Smooth muscle cell of the coronary artery (primary cell): ENCODE results near the gene OXSM. TPM values are rescaled to one million over a fixed set of nuclear protein-coding genes. Genes with fewer than 3 reads are reported as not detected.

ENCODE experiments used
- total RNA-seq: library from RNA; depleted of rRNA; stranded (reverse); fragments of >200 nt; gene quantifications from 2 replicates; pipeline ENCODE4 v1.2.3, GENCODE V29; 2014; ENCODE audit warnings: low replicate concordance

OXSM gene
- 8.2 and 9.8 TPM in 2 replicates for total RNA-seq

DNA sequence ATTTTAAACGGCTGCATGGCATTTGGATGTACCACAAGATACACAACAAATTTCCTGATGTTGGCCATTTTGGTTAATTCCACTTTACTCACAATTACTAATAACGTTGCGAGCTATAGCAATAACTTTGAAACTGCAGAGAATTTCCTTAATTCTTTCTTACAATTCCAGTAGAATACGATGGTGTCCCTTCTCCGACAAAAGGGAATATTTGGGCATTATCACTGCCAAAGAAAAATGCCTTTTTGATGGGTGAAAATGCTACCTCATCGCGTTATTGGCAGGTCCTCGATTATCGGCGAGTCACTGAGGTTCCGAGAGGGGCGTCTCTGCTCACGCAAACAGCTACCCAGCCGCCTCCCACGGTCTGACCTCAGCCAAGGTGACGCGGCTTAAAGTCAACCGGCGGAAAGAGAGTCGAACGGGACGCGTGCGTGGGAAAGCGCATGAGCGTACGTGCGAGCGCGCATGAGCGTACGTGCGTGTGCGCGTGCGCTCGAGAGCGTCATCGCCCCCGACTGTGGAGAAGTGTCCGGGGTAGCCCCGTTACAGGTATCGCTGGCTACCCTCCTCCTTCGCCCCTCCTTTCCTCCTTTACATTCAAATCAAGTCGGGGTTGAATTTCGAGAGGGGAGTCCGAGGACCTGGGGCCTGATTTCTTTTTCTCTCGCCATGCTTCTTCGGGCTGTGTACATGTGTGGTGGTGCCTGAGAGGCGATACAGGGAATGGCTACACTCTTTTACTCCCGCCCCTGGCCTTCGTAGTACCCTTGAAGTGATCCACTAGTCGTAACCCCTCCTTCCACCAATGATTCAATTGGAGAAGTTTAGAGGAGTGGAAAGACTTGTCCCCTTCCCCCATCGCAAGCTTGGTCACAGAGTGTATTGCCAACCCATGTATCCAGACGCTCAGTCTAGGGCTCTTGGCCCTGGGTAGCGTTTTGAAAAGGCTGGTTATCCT is at the start of gene OXSM:
Gene OXSM, plus strand, starts transcription at position 495 of the 961 bp plus-strand sequence. CDS start 931 bp downstream, outside the sequence.

DNA sequence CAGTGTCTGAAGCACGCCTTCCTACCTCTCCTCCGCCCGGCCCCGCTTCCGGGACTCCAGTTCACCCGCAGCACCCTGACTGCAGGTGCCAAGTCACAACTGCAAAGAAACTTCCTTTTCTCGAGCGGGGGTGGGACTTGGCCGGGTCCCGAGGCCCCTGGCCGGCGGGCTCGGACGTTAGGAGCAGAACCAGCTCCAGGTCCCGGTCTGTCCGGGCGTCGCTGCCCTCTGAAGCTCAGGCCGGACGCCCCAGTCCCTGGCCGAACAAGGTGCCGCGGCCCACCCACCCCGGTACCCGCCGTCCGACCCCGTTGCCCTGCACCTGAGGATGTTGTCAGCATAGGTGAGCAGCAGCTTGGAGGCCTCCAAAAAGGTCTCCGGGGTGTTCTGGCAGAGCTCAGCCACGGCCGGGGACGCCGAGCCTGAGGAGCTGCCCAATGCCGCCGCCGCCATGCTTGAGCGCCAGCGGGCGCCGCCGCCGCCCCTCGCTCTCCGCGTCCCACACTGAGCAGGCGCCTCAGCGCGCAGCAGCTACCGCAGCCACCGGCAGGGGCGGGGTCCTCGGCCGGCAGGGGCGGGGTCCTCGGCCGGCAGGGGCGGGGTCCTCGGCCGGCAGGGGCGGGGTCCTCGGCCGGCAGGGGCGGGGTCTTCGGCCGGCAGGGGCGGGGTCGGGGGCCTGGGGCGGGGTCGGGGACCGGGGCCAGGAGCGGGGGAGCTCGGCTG is 6.8 kb upstream of the OXSM start, which contains the start of gene NGLY1:
Gene NGLY1, minus strand, starts transcription at position 506 of the 723 bp plus-strand sequence. Its CDS starts 53 bp downstream, at position 453.

Other genes with a start within 250 kb of the OXSM start
- gene TOP2B, start 125.2 kb upstream of the OXSM start, total RNA-seq: 34.8 and 81.4 TPM in 2 replicates
- gene NGLY1, start 6.6 kb upstream of the OXSM start, total RNA-seq: 16.1 and 23.3 TPM in 2 replicates